Keratinocyte (primary cell): ENCODE measurements around the gene CFAP90.

Experiments used
- CTCF ChIP-seq, 3 experiments: IDR thresholded peaks in 1 of 3; conservative IDR thresholded peaks in 1 of 3; optimal IDR thresholded peaks in 1 of 3; 2 replicates in 2 of 3; 3 replicates in 1 of 3; pipeline versions ENCODE3 to v1.5.1; 2011; ENCODE audit warnings: low read length in 3 of 3, mild to moderate bottlenecking in 3 of 3, moderate library complexity in 2 of 3, control low read depth in 1 of 3, inconsistent platforms in 1 of 3; ENCODE audit not compliant: insufficient read depth in 2 of 3; ENCODE audit errors: extremely low read depth in 1 of 3
- EZH2 ChIP-seq: IDR thresholded peaks from one replicate; pipeline ENCODE4 v1.6.1; 2012; ENCODE audit warnings: inconsistent platforms, mild to moderate bottlenecking, low read length, moderate library complexity

- TF ChIP-seq CTCF (optimal IDR thresholded peaks at IDR 0.05 in 1 of 3, IDR thresholded peaks at IDR 0.05 in 1 of 3, conservative IDR thresholded peaks at IDR 0.05 in 1 of 3; ENCODE audit: extremely low read depth in 1 of 3, insufficient read depth in 2 of 3, low read length in 3 of 3) = no peak
- no peak for TF ChIP-seq EZH2
Observed at GRCh38 chr5:7825630-7826029, 25.3 kb downstream of the CFAP90 start.
